ENCODE data around the gene AIFM1.

The AIFM1 gene

DNA sequence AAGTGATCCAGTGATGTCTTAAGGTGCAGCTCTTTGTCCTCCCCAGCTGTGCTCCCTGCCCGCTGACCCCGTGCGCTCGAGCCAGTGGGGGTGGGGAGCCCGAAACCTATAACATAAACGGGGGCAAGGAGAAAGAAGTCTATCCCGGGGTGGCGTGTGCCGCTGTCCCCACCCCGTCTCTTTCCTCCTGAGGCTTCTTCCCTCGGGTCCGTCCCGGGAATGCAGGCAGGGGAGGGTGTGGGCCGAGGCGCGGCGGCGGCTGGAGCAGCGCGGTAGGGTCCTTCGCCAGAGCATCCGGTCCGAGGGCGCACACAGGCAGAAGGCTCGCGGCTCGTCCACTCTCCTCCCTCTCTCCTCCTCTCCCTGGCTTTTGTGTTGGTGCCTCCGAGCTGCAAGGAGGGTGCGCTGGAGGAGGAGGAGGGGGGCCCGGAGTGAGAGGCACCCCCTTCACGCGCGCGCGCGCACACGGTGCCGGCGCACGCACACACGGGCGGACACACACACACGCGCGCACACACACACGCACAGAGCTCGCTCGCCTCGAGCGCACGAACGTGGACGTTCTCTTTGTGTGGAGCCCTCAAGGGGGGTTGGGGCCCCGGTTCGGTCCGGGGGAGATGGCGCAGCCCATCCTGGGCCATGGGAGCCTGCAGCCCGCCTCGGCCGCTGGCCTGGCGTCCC is 5.9 kb upstream of the AIFM1 start, which contains the start of gene RAB33A:
Gene RAB33A (plus strand): TSS at position 517 of the 681 bp plus-strand sequence. CDS start 101 bp downstream, at position 618.
- TF ChIP-seq, protein P1, sequence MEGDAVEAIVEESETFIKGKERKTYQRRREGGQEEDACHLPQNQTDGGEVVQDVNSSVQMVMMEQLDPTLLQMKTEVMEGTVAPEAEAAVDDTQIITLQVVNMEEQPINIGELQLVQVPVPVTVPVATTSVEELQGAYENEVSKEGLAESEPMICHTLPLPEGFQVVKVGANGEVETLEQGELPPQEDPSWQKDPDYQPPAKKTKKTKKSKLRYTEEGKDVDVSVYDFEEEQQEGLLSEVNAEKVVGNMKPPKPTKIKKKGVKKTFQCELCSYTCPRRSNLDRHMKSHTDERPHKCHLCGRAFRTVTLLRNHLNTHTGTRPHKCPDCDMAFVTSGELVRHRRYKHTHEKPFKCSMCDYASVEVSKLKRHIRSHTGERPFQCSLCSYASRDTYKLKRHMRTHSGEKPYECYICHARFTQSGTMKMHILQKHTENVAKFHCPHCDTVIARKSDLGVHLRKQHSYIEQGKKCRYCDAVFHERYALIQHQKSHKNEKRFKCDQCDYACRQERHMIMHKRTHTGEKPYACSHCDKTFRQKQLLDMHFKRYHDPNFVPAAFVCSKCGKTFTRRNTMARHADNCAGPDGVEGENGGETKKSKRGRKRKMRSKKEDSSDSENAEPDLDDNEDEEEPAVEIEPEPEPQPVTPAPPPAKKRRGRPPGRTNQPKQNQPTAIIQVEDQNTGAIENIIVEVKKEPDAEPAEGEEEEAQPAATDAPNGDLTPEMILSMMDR (IDR thresholded peaks at IDR 0.05; ENCODE audit: borderline replicate concordance, insufficient read depth, low read depth, low read length), result no peak
- peak within 1 kb of the TSS; percentile 81 for H3K4me3 ChIP-seq (ENCODE audit: low read depth, low read length)

DNA sequence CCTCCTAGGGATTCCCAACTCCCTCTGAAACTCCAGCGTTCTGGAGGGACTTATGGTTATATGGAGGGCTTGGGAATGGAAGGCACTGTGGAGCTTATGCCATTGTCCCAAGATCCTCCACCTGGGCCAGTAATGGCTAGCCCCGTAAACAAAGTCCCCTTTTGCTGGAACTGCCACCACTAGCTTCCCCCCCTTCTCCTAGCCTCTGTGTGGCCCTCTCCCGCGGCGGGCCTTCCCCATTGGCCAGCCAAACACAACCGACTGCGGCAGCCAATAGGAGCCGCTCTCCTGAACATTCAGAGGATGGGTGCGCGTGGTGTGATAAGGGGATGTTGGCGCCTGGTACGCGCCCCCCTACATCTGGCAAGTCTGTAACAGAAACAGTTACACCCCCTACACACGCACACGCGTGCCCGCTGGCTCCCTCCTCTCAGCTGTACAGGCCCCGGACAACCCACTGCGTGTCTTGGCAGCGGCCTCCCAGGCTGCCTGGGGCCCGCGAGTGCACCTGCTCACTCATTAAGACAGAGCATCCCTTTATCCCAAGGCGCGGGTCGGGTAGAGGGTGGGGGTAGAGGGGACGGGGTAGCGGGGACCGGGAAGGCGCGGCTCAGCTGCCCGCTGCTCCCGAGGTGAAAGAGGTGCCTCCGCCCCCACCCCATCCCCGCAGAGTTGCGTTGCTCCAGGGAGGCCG is 5.3 kb upstream of the AIFM1 start:
- peak overlapping the region; percentile 81 for H3K4me3 ChIP-seq (ENCODE audit: low read depth, low read length)
- TF ChIP-seq, protein P1 (IDR thresholded peaks at IDR 0.05; ENCODE audit: borderline replicate concordance, insufficient read depth, low read depth, low read length), result no peak

DNA sequence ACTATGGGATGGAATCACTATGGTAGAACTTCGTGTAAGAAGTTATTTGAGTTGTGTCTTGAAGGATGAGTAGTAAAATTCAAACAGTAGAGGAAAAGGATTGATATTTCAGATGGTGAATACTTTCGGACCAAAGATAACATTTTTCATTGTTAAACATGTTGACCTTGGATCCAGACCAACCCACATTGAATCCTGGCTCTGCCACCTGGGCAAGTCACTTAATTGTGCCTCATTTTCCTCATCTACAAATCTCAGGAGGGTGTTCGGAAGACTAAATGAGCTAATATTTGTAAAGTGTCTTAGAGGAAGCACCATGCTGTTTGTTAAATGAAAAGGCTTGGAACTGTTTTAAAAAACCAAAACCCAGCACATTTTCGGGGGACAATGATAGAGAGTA is 1.4 kb upstream of the AIFM1 start:
- H3K4me3 ChIP-seq (ENCODE audit: low read depth, low read length), result peak overlapping the region; percentile 57

DNA sequence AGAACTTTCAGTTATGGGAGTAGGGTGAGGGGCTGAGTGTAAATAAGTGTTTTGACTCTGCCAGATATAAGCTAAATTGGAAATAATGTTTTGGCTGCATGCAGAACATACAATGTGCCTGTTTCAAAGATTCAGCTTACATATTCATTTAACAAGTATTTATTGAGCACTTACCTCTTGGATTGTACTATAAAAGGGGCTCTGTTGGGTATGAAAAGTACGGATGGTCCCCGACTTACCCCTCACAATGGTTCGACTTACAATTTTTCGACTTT is 799 bp upstream of the AIFM1 start:
- H3K4me3 ChIP-seq (ENCODE audit: low read depth, low read length), result peak overlapping the region; percentile 57
- TF ChIP-seq, protein P1 (IDR thresholded peaks at IDR 0.05; ENCODE audit: borderline replicate concordance, insufficient read depth, low read depth, low read length), result no peak

More for the DNA sequence above, 1.4 kb upstream of the AIFM1 start:
- TF ChIP-seq, protein P1 (IDR thresholded peaks at IDR 0.05; ENCODE audit: borderline replicate concordance, insufficient read depth, low read depth, low read length), result no peak

DNA sequence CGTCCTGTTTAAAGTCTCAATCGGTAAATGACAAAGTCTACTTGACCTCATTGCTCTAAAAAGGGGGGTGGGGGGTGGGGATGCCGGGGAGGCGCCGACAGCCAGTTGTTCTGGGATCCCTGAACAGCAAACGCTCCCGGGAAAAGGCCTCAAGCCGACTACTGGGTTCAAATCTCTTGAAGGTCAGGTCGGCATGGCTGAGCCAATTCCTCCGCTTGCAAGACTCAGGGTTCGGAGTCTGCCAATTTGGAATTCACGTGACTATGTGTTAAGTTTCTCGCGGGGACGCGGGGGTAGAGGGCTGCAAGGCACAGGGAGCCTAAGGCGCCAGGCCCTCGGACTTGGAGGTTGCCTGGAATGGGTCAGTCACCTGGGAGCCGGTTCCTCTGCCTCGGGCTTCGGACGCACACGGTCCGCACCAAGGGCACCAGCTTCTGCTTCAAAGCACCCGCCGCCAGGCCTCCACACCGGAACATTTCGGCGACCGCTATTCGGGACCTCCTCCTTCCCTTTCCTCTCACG is 399 bp downstream of the AIFM1 start:
- TF ChIP-seq, protein P1 (IDR thresholded peaks at IDR 0.05; ENCODE audit: borderline replicate concordance, insufficient read depth, low read depth, low read length), result no peak
- peak overlapping the region; percentile 57 for H3K4me3 ChIP-seq (ENCODE audit: low read depth, low read length)

DNA sequence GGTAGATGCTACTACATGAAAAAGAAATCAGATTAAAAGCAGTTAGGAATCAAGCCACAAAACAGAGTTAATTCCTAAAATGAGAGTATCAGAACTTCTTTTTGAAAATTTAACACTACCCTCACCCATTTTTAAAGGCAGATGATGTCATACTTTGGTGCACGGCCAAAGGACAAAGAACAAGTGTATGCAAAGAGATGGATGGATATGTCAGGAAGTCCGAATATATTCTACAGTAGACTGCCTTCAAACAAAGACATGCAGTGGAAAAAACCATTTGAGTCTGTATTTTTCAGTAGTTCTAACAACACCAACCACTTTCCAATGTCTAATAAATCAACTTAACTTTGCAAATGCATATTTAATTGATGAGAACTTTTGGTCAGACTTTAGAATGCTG is 2.2 kb downstream of the AIFM1 start:
- TF ChIP-seq, protein P1 (IDR thresholded peaks at IDR 0.05; ENCODE audit: borderline replicate concordance, insufficient read depth, low read depth, low read length), result no peak
- H3K4me3 ChIP-seq (ENCODE audit: low read depth, low read length), result no peak overlapping the region

Measured in GM12875 (cell line).